SK-N-SH (cell line): ENCODE measurements around the gene VAMP5. TPM values are rescaled to one million over a fixed set of nuclear protein-coding genes. Genes with fewer than 3 reads are reported as not detected.

Source experiments
- CTCF ChIA-PET: fragments of 300-600, 350-600 bp; formaldehyde crosslinking; extraction: SDS; loops from one replicate; lab custom pipeline; 2021; lab: Yijun Ruan, JAX
- POLR2A ChIA-PET: fragments of 350-600 bp; sonication (Branson Sonifier 250); formaldehyde crosslinking; extraction: SDS; loops from one replicate; lab custom pipeline; 2020; ENCODE audit warnings: antibody characterized with exemption, inconsistent platforms; lab: Yijun Ruan, JAX
- DNase-seq: peaks from one replicate; pipeline ENCODE4 v3.0.0; 2012
- H2AFZ ChIP-seq: fragments of 200-600 bp; sonication (generic); 2 replicates; pipeline ENCODE4 v1.8.1; 2016; ENCODE audit warnings: antibody characterized with exemption, mild to moderate bottlenecking, low read depth
- H3F3A ChIP-seq: fragments of 200-600 bp; sonication (generic); replicated peaks from 2 replicates; pipeline ENCODE3; 2016; ENCODE audit warnings: antibody characterized with exemption, mild to moderate bottlenecking; ENCODE audit not compliant: insufficient read depth
- H3K27ac ChIP-seq, 2 experiments: fragments of 200-500 bp in 1 of 2; fragments of 200-600 bp in 1 of 2; sonication (Bioruptor generic) in 1 of 2; sonication (generic), shearing (Covaris generic) in 1 of 2; 2 replicates each; pipeline versions ENCODE4 v1.5.1 to v1.6.1; 2014 to 2016; ENCODE audit warnings: low read depth in 2 of 2, inconsistent platforms in 1 of 2, low read length in 1 of 2, mild to moderate bottlenecking in 1 of 2, mixed read lengths in 1 of 2
- H3K27me3 ChIP-seq: fragments of 200-600 bp; sonication (generic), shearing (Covaris generic); 2 replicates; pipeline ENCODE4 v1.6.1; 2016; ENCODE audit warnings: mixed run types; ENCODE audit not compliant: insufficient read depth
- H3K36me3 ChIP-seq, 2 experiments: fragments of 200-500 bp in 1 of 2; fragments of 200-600 bp in 1 of 2; sonication (Bioruptor generic) in 1 of 2; sonication (generic) in 1 of 2; replicated peaks in 1 of 2; 2 replicates each; pipeline versions ENCODE3 to v1.5.1; 2014 to 2016; ENCODE audit warnings: low read length in 1 of 2, mild to moderate bottlenecking in 1 of 2; ENCODE audit not compliant: insufficient read depth in 2 of 2, control insufficient read depth in 1 of 2
- H3K4me1 ChIP-seq, 2 experiments: fragments of 200-500 bp in 1 of 2; fragments of 200-600 bp in 1 of 2; sonication (Bioruptor generic) in 1 of 2; sonication (generic), shearing (Covaris generic) in 1 of 2; 2 replicates each; pipeline versions ENCODE4 v1.5.1 to v1.6.1; 2014 to 2016; ENCODE audit warnings: low read depth in 1 of 2, low read length in 1 of 2, mixed run types in 1 of 2; ENCODE audit not compliant: insufficient read depth in 2 of 2, control insufficient read depth in 1 of 2
- H3K4me2 ChIP-seq: fragments of 200-600 bp; sonication (generic), shearing (Covaris generic); 2 replicates; pipeline ENCODE4 v1.6.1; 2017; ENCODE audit warnings: mixed run types
- H3K4me3 ChIP-seq, 2 experiments: fragments of 200-500 bp in 1 of 2; fragments of 200-600 bp in 1 of 2; sonication (Bioruptor generic) in 1 of 2; sonication (generic), shearing (Covaris generic) in 1 of 2; 2 replicates each; pipeline versions ENCODE4 v1.5.1 to v1.8.1; 2014 to 2016; ENCODE audit warnings: low read depth in 2 of 2, inconsistent platforms in 1 of 2, low read length in 1 of 2, mild to moderate bottlenecking in 1 of 2, mixed read lengths in 1 of 2, moderate library complexity in 1 of 2
- H3K79me2 ChIP-seq: fragments of 200-600 bp; sonication (generic); 2 replicates; pipeline ENCODE4 v1.8.1; 2017; ENCODE audit warnings: mild to moderate bottlenecking; ENCODE audit not compliant: insufficient read depth
- H3K9ac ChIP-seq: fragments of 200-600 bp; sonication (generic); 2 replicates; pipeline ENCODE4 v1.6.1; 2017; ENCODE audit warnings: mixed run types
- H3K9me2 ChIP-seq: fragments of 200-600 bp; sonication (generic); 2 replicates; pipeline ENCODE4 v1.6.1; 2017; ENCODE audit warnings: mixed run types
- H3K9me3 ChIP-seq: fragments of 200-600 bp; sonication (generic); 2 replicates; pipeline ENCODE4 v1.6.1; 2017; ENCODE audit warnings: mixed run types, mild to moderate bottlenecking, moderate library complexity
- H4K20me1 ChIP-seq: fragments of 200-600 bp; sonication (generic); 2 replicates; pipeline ENCODE4 v1.6.1; 2017; ENCODE audit warnings: mild to moderate bottlenecking, mixed run types; ENCODE audit not compliant: insufficient read depth
- EP300 ChIP-seq, 2 experiments: IDR thresholded peaks; 2 replicates each; pipeline versions ENCODE4 v1.4.0 to v1.6.1; 2012; ENCODE audit warnings: borderline replicate concordance in 1 of 2, low read depth in 1 of 2, low read length in 1 of 2
- EZH2phosphoT487 ChIP-seq: fragments of 200-600 bp; sonication (generic); IDR thresholded peaks from 2 replicates; pipeline ENCODE4 v1.6.1; 2017; ENCODE audit warnings: low read depth, mixed run types, mild to moderate bottlenecking, antibody characterized with exemption, moderate library complexity, borderline replicate concordance
- FOXM1 ChIP-seq: IDR thresholded peaks from 2 replicates; pipeline ENCODE4 v1.4.0; 2012; ENCODE audit warnings: low read depth, mild to moderate bottlenecking
- GATA2 ChIP-seq: sonication (generic); formaldehyde crosslinking; IDR thresholded peaks from 2 replicates; pipeline ENCODE4 v1.5.0; 2020; ENCODE audit warnings: mild to moderate bottlenecking, missing genetic modification reagents
- MEF2A ChIP-seq: IDR thresholded peaks from 2 replicates; pipeline ENCODE4 v1.4.0; 2012; ENCODE audit warnings: low read depth, borderline replicate concordance
- MXI1 ChIP-seq: IDR thresholded peaks from 2 replicates; pipeline ENCODE4 v1.6.1; 2012; ENCODE audit warnings: mild to moderate bottlenecking, low read depth, low read length, improper control_type of control experiment
- NFIC ChIP-seq: IDR thresholded peaks from 2 replicates; pipeline ENCODE4 v1.4.0; 2012; ENCODE audit warnings: borderline replicate concordance
- NRF1 ChIP-seq: IDR thresholded peaks from 2 replicates; pipeline ENCODE4 v1.6.1; 2012; ENCODE audit warnings: low read depth, mild to moderate bottlenecking, low read length
- PBX3 ChIP-seq: IDR thresholded peaks from 2 replicates; pipeline ENCODE4; 2012
- POLR2AphosphoS5 ChIP-seq: IDR thresholded peaks from 2 replicates; pipeline ENCODE4 v1.6.1; 2012; ENCODE audit warnings: low read depth, low read length
- RCOR1 ChIP-seq: fragments of 150-350 bp; IDR thresholded peaks from 2 replicates; pipeline ENCODE4 v1.6.1; 2017; ENCODE audit warnings: antibody characterized with exemption, low read length
- TCF12 ChIP-seq: IDR thresholded peaks from 2 replicates; pipeline ENCODE4 v1.4.0; 2012
- WGBS: methylation state at CpG from one replicate; pipeline ENCODE4 v1.1.6; 2017; ENCODE audit warnings: low lambda C conversion rate; 5-methylcytosine and 5-hydroxymethylcytosine counted together
- polyA plus RNA-seq, 3 experiments: library from polyadenylated mRNA; depleted of rRNA; stranded (reverse); fragments of >200 nt; gene quantifications; 2 replicates each; pipeline ENCODE4 v1.2.3, GENCODE V29; 2012
- TF ChIP-seq, protein P1 (sequence below): fragments of 150-350 bp; IDR thresholded peaks from 2 replicates; pipeline ENCODE4 v1.6.1; 2016; ENCODE audit warnings: mild to moderate bottlenecking, low read depth, low read length
- TF ChIP-seq, protein P2 (sequence below): fragments of 150-350 bp; IDR thresholded peaks from 2 replicates; pipeline ENCODE4 v1.6.1; 2017; ENCODE audit warnings: antibody characterized with exemption, low read length, low read depth, borderline replicate concordance
- TF ChIP-seq, protein P3 (sequence below): fragments of 200-600 bp; sonication (generic); IDR thresholded peaks from 2 replicates; pipeline ENCODE4 v1.6.1; 2017; ENCODE audit warnings: antibody characterized with exemption, mild to moderate bottlenecking, moderate library complexity

VAMP5 gene
- polyA plus RNA-seq, 1 of the 3 experiments (the other 2 are of a cell fraction): 12.0 TPM

- Histone ChIP-seq H3F3A (no peaks in the 10 kb centered on the region), H4K20me1 (peaks cover 15% of the 10 kb centered on the region), H3K27ac (no peak overlapping the region), H3K9me2 (no peaks in the 10 kb centered on the region), H3K4me1 (peaks cover 9% of the 10 kb centered on the region in 2 experiments; a peak in 3 of 4 replicates), H3K4me3 (no peak overlapping the region), H3K9ac (no peak overlapping the region), H3K79me2 (peaks cover 75% of the 10 kb centered on the region), H3K4me2 (no peak overlapping the region), H3K36me3 (peaks cover 37 to 39% of the 10 kb centered on the region in 2 experiments), H3K27me3 (no peaks in the 10 kb centered on the region), H3K9me3 (no peaks in the 10 kb centered on the region), H2AFZ (no peak overlapping the region)
- no peak for DNase-seq
- no peak for TF ChIP-seq EZH2phosphoT487
- no peak for TF ChIP-seq MXI1
- no peak for TF ChIP-seq MEF2A
- no peak for TF ChIP-seq EP300 (IDR thresholded peaks at IDR 0.05; ENCODE audit: borderline replicate concordance in 1 of 2, low read depth in 1 of 2, low read length in 1 of 2)
- no peak for TF ChIP-seq NFIC
- TF ChIP-seq FOXM1: no peak
- no peak for TF ChIP-seq GATA2 (CRISPR knock-in tag)
- TF ChIP-seq, protein P1, sequence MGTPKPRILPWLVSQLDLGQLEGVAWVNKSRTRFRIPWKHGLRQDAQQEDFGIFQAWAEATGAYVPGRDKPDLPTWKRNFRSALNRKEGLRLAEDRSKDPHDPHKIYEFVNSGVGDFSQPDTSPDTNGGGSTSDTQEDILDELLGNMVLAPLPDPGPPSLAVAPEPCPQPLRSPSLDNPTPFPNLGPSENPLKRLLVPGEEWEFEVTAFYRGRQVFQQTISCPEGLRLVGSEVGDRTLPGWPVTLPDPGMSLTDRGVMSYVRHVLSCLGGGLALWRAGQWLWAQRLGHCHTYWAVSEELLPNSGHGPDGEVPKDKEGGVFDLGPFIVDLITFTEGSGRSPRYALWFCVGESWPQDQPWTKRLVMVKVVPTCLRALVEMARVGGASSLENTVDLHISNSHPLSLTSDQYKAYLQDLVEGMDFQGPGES: no peak
- no peak for TF ChIP-seq POLR2AphosphoS5
- TF ChIP-seq, protein P2, sequence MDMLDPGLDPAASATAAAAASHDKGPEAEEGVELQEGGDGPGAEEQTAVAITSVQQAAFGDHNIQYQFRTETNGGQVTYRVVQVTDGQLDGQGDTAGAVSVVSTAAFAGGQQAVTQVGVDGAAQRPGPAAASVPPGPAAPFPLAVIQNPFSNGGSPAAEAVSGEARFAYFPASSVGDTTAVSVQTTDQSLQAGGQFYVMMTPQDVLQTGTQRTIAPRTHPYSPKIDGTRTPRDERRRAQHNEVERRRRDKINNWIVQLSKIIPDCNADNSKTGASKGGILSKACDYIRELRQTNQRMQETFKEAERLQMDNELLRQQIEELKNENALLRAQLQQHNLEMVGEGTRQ: no peak
- CTCF ChIA-PET: interaction anchor here (0.9 to 7.4 kb wide), 2 partner anchors 17 to 32 kb away, joined by 3 to 59 read pairs; no protein-coding TSS in a partner anchor
- POLR2A ChIA-PET: no interaction called here
- 94% methylated on average over 6 of the region's 6 CpGs for WGBS
Measured at GRCh38 chr2:85619617-85620016, 35.4 kb downstream of the VAMP5 start.

DNA sequence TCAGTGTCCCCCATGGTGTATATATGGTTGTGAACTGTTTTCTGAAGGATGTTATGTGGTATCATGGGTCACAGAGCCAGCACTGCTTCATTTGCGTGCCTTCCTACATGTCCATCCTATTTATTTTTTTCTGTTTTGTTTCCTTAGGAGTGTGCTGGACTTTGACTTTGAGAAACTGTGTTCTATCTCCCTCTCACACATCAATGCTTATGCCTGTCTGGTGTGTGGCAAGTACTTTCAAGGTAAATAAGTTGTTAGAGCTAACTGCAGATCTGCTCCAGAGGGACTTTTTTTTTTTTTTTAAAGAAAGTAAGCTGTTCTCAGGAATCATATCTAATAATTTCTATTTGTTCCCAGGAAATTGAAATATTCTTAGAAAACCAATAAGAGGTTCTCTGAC is 37.1 kb downstream of the VAMP5 start:
- H4K20me1 ChIP-seq: peaks cover 15% of the 10 kb centered on the region
- H3K79me2 ChIP-seq: peaks cover 66% of the 10 kb centered on the region
- H3K9me3 ChIP-seq: no peaks in the 10 kb centered on the region
- H3K4me3 ChIP-seq: no peak overlapping the region
- TF ChIP-seq NFIC (no peak), NRF1 (no peak), PBX3 (no peak), TCF12 (no peak), EZH2phosphoT487 (no peak), RCOR1 (no peak), MEF2A (no peak)
- TF ChIP-seq, protein P3, sequence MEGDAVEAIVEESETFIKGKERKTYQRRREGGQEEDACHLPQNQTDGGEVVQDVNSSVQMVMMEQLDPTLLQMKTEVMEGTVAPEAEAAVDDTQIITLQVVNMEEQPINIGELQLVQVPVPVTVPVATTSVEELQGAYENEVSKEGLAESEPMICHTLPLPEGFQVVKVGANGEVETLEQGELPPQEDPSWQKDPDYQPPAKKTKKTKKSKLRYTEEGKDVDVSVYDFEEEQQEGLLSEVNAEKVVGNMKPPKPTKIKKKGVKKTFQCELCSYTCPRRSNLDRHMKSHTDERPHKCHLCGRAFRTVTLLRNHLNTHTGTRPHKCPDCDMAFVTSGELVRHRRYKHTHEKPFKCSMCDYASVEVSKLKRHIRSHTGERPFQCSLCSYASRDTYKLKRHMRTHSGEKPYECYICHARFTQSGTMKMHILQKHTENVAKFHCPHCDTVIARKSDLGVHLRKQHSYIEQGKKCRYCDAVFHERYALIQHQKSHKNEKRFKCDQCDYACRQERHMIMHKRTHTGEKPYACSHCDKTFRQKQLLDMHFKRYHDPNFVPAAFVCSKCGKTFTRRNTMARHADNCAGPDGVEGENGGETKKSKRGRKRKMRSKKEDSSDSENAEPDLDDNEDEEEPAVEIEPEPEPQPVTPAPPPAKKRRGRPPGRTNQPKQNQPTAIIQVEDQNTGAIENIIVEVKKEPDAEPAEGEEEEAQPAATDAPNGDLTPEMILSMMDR: no peak
- no peak overlapping the region for H3K4me2 ChIP-seq
- H3K9ac ChIP-seq: no peak overlapping the region
- no peaks in the 10 kb centered on the region for H3K27me3 ChIP-seq
- no peaks in the 10 kb centered on the region for H3F3A ChIP-seq
- H3K36me3 ChIP-seq: peaks cover 48 to 54% of the 10 kb centered on the region in 2 experiments
- ChIA-PET CTCF (interaction anchor here (7.4 kb wide), 1 partner anchor 15 kb away, joined by 59 read pairs; no protein-coding TSS in a partner anchor), POLR2A (no interaction called here)
- no peak overlapping the region for H3K27ac ChIP-seq
- H3K4me1 ChIP-seq: peaks cover 9% of the 10 kb centered on the region in 2 experiments; a peak in 3 of 4 replicates
- no peaks in the 10 kb centered on the region for H3K9me2 ChIP-seq
- 100% methylated on average over 1 of the region's 1 CpG for WGBS
- H2AFZ ChIP-seq: no peak overlapping the region
- DNase-seq: no peak
